Activated T-helper 2 cell treated with anti-CD3 and anti-CD28 coated beads, Interferon-gamma antibody, Interleukin-2, Interleukin-4, amounts not matched to agents 10 μg/mL and 5 μg/mL and 100 μg/mL, durations not matched to agents 14 hours and 24 hours and 36 hours (primary cell): Measurements from ENCODE around the gene PPP1R14C. TPM values are rescaled to one million over a fixed set of nuclear protein-coding genes. Genes with fewer than 3 reads are reported as not detected.
A peak's percentile ranks its signal among the peaks of the same experiment; 100 is the strongest.

Experiments used
- DNase-seq: peaks from one replicate; pipeline ENCODE4 v3.0.0; 2021; ENCODE audit warnings: low spot score
- H3K27ac Mint-ChIP-seq: one replicate; pipeline ENCODE4 v1.8.0; 2021; ENCODE audit warnings: mixed read lengths
- H3K27me3 Mint-ChIP-seq: one replicate; pipeline ENCODE4 v1.8.0; 2021; ENCODE audit warnings: low read depth, mixed read lengths
- H3K36me3 Mint-ChIP-seq: one replicate; pipeline ENCODE4 v1.8.0; 2021; ENCODE audit warnings: low read depth, mixed read lengths
- H3K4me1 Mint-ChIP-seq: one replicate; pipeline ENCODE4 v1.8.0; 2021; ENCODE audit warnings: low read depth, mixed read lengths
- H3K4me3 Mint-ChIP-seq: one replicate; pipeline ENCODE4 v1.8.0; 2021; ENCODE audit warnings: low read depth, mild to moderate bottlenecking, moderate library complexity, mixed read lengths
- H3K9me3 Mint-ChIP-seq: one replicate; pipeline ENCODE4 v1.8.0; 2021; ENCODE audit warnings: mixed read lengths
- intact Hi-C: fragments of 100-400 bp; cut with micrococcal nuclease; formaldehyde crosslinking; loops from one replicate; pipeline ENCODE4 v1.15.1; 2023
- total RNA-seq: library from RNA; stranded (reverse); gene quantifications from 2 replicates; pipeline ENCODE4 v1.2.3, GENCODE V29; 2022

Gene PPP1R14C
- total RNA-seq, 1 donor from 2014 or later: 0.23 TPM

- H3K27me3 Mint-ChIP-seq: peaks cover 64% of the 10 kb centered on the region
- H3K4me1 Mint-ChIP-seq: peaks cover 4% of the 10 kb centered on the region
- DNase-seq: no peak
- H3K9me3 Mint-ChIP-seq: peaks cover 2% of the 10 kb centered on the region
- intact Hi-C loops: no loop called here
- H3K36me3 Mint-ChIP-seq: no peaks in the 10 kb centered on the region
- H3K27ac Mint-ChIP-seq: no peak overlapping the region
- no peak overlapping the region for H3K4me3 Mint-ChIP-seq
These were observed 84.4 kb downstream of the PPP1R14C start for GRCh38 chr6:150227281-150227680.

- H3K36me3 Mint-ChIP-seq: peaks cover 4% of the 10 kb centered on the region
- no peak overlapping the region for H3K27ac Mint-ChIP-seq
- H3K4me1 Mint-ChIP-seq: peaks cover 12% of the 10 kb centered on the region
- DNase-seq: no peak
- peaks cover 11% of the 10 kb centered on the region for H3K9me3 Mint-ChIP-seq
- intact Hi-C loops: no loop called here
- H3K4me3 Mint-ChIP-seq: no peak overlapping the region
- peaks cover 59% of the 10 kb centered on the region for H3K27me3 Mint-ChIP-seq
These were observed 85.4 kb downstream of the PPP1R14C start for GRCh38 chr6:150228072-150228733.

- Mint-ChIP-seq H3K4me1 (peaks cover 12% of the 10 kb centered on the region), H3K36me3 (peaks cover 4% of the 10 kb centered on the region), H3K9me3 (peaks cover 11% of the 10 kb centered on the region), H3K27me3 (peaks cover 46% of the 10 kb centered on the region), H3K4me3 (no peak overlapping the region), H3K27ac (no peak overlapping the region)
- DNase-seq: no peak
- intact Hi-C loops: no loop called here
These were observed 86.8 kb downstream of the PPP1R14C start for GRCh38 chr6:150229436-150230163.

GRCh38 chr6:150230164-150230561, 87.3 kb downstream of the PPP1R14C start:
- intact Hi-C loops: no loop called here
- Mint-ChIP-seq H3K27me3 (peaks cover 40% of the 10 kb centered on the region), H3K27ac (no peak overlapping the region)

GRCh38 chr6:150230832-150231524, 88.1 kb downstream of the PPP1R14C start:
- Mint-ChIP-seq H3K9me3 (peaks cover 11% of the 10 kb centered on the region), H3K27me3 (peaks cover 36% of the 10 kb centered on the region), H3K4me1 (peaks cover 20% of the 10 kb centered on the region), H3K4me3 (no peak overlapping the region), H3K27ac (no peak overlapping the region), H3K36me3 (peaks cover 4% of the 10 kb centered on the region)
- DNase-seq: no peak
- intact Hi-C loops: no loop called here

More at GRCh38 chr6:150230164-150230561, 87.3 kb downstream of the PPP1R14C start:
- no peak for DNase-seq
- peaks cover 11% of the 10 kb centered on the region for H3K9me3 Mint-ChIP-seq
- H3K36me3 Mint-ChIP-seq: peaks cover 4% of the 10 kb centered on the region
- no peak overlapping the region for H3K4me3 Mint-ChIP-seq
- peaks cover 13% of the 10 kb centered on the region for H3K4me1 Mint-ChIP-seq

GRCh38 chr6:150231525-150231850, 88.6 kb downstream of the PPP1R14C start:
- peaks cover 25% of the 10 kb centered on the region for H3K4me1 Mint-ChIP-seq
- H3K27me3 Mint-ChIP-seq: peaks cover 35% of the 10 kb centered on the region
- H3K36me3 Mint-ChIP-seq: peaks cover 4% of the 10 kb centered on the region
- no peak overlapping the region for H3K27ac Mint-ChIP-seq
- intact Hi-C loops: no loop called here
- no peak overlapping the region for H3K4me3 Mint-ChIP-seq
- no peak for DNase-seq
- H3K9me3 Mint-ChIP-seq: peaks cover 11% of the 10 kb centered on the region

- intact Hi-C loops: no loop called here
These were observed 91.0 kb downstream of the PPP1R14C start for GRCh38 chr6:150233843-150234269.

GRCh38 chr6:150235218-150235617, 92.4 kb downstream of the PPP1R14C start:
- Mint-ChIP-seq H3K9me3 (peaks cover 22% of the 10 kb centered on the region), H3K4me3 (no peak overlapping the region), H3K4me1 (peaks cover 42% of the 10 kb centered on the region), H3K27me3 (peaks cover 15% of the 10 kb centered on the region), H3K27ac (no peak overlapping the region), H3K36me3 (peaks cover 7% of the 10 kb centered on the region)
- intact Hi-C loops: no loop called here
- no peak for DNase-seq

More at GRCh38 chr6:150233843-150234269, 91.0 kb downstream of the PPP1R14C start:
- no peak for DNase-seq
- Mint-ChIP-seq H3K36me3 (peaks cover 4% of the 10 kb centered on the region), H3K4me3 (no peak overlapping the region), H3K27me3 (peaks cover 20% of the 10 kb centered on the region), H3K4me1 (peaks cover 42% of the 10 kb centered on the region), H3K27ac (no peak overlapping the region), H3K9me3 (peaks cover 15% of the 10 kb centered on the region)

- intact Hi-C loops: no loop called here
- Mint-ChIP-seq H3K36me3 (peaks cover 7% of the 10 kb centered on the region), H3K4me1 (peaks cover 48% of the 10 kb centered on the region), H3K9me3 (peaks cover 22% of the 10 kb centered on the region), H3K27me3 (peaks cover 11% of the 10 kb centered on the region), H3K4me3 (no peak overlapping the region), H3K27ac (no peak overlapping the region)
- no peak for DNase-seq
These were observed 93.3 kb downstream of the PPP1R14C start for GRCh38 chr6:150236114-150236513.

- Mint-ChIP-seq H3K4me1 (peaks cover 49% of the 10 kb centered on the region), H3K27ac (no peak overlapping the region), H3K27me3 (peaks cover 6% of the 10 kb centered on the region), H3K36me3 (peaks cover 7% of the 10 kb centered on the region), H3K4me3 (no peak overlapping the region), H3K9me3 (peaks cover 22% of the 10 kb centered on the region)
- intact Hi-C loops: no loop called here
- DNase-seq: no peak
These were observed 93.7 kb downstream of the PPP1R14C start for GRCh38 chr6:150236544-150236943.

GRCh38 chr6:150237626-150238025, 94.8 kb downstream of the PPP1R14C start:
- intact Hi-C loops: no loop called here
- peaks cover 6% of the 10 kb centered on the region for H3K27me3 Mint-ChIP-seq
- no peak overlapping the region for H3K4me3 Mint-ChIP-seq
- no peak for DNase-seq
- H3K36me3 Mint-ChIP-seq: peaks cover 7% of the 10 kb centered on the region
- H3K4me1 Mint-ChIP-seq: peaks cover 53% of the 10 kb centered on the region
- H3K27ac Mint-ChIP-seq: peak overlapping the region; percentile 3
- H3K9me3 Mint-ChIP-seq: peaks cover 17% of the 10 kb centered on the region

- Mint-ChIP-seq H3K9me3 (peaks cover 11% of the 10 kb centered on the region), H3K4me3 (no peak overlapping the region), H3K4me1 (peaks cover 47% of the 10 kb centered on the region), H3K27ac (peak overlapping the region; percentile 3), H3K27me3 (peaks cover 6% of the 10 kb centered on the region), H3K36me3 (peaks cover 3% of the 10 kb centered on the region)
- DNase-seq: no peak
- intact Hi-C loops: no loop called here
These were observed 95.5 kb downstream of the PPP1R14C start for GRCh38 chr6:150238336-150238741.
